ENCODE measurements around the gene NHLH1. TPM values are rescaled to one million over a fixed set of nuclear protein-coding genes. Genes with fewer than 3 reads are reported as not detected.

NHLH1 gene
- total RNA-seq, 1 experiment from 2014 or later = 0.26 TPM

GRCh38 chr1:160367516-160367900 lies 637 bp downstream of the NHLH1 start:
- Histone ChIP-seq H4K20me1 (ENCODE audit: insufficient read depth) (no peaks in the 10 kb centered on the region), H3K9me3 (ENCODE audit: insufficient read depth, low read depth) (no peaks in the 10 kb centered on the region), H3K4me3 (no peak overlapping the region), H3F3A (ENCODE audit: insufficient read depth, low read depth) (no peaks in the 10 kb centered on the region), H3K79me2 (ENCODE audit: low read depth) (no peaks in the 10 kb centered on the region), H3K9me2 (ENCODE audit: insufficient read depth) (no peaks in the 10 kb centered on the region), H3K4me1 (replicated peaks; ENCODE audit: insufficient read depth) (no peaks in the 10 kb centered on the region), H2AFZ (no peak overlapping the region), H3K27ac (no peak overlapping the region), H3K4me2 (no peak overlapping the region), H3K36me3 (ENCODE audit: low read depth) (no peaks in the 10 kb centered on the region), H3K27me3 (ENCODE audit: insufficient read depth, low read depth) (no peaks in the 10 kb centered on the region)
- TF ChIP-seq, protein P1, sequence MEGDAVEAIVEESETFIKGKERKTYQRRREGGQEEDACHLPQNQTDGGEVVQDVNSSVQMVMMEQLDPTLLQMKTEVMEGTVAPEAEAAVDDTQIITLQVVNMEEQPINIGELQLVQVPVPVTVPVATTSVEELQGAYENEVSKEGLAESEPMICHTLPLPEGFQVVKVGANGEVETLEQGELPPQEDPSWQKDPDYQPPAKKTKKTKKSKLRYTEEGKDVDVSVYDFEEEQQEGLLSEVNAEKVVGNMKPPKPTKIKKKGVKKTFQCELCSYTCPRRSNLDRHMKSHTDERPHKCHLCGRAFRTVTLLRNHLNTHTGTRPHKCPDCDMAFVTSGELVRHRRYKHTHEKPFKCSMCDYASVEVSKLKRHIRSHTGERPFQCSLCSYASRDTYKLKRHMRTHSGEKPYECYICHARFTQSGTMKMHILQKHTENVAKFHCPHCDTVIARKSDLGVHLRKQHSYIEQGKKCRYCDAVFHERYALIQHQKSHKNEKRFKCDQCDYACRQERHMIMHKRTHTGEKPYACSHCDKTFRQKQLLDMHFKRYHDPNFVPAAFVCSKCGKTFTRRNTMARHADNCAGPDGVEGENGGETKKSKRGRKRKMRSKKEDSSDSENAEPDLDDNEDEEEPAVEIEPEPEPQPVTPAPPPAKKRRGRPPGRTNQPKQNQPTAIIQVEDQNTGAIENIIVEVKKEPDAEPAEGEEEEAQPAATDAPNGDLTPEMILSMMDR (conservative IDR thresholded peaks at IDR 0.05) = no peak
- ChIA-PET POLR2A (ENCODE audit: unreplicated experiment) (no interaction called here), CTCF (no interaction called here)
- BruUV-seq (replicated peaks) = no TSS peak
- intact Hi-C loops (cut with micrococcal nuclease; ENCODE audit: unreplicated experiment) = no loop called here
- DNase-seq = no peak

DNA sequence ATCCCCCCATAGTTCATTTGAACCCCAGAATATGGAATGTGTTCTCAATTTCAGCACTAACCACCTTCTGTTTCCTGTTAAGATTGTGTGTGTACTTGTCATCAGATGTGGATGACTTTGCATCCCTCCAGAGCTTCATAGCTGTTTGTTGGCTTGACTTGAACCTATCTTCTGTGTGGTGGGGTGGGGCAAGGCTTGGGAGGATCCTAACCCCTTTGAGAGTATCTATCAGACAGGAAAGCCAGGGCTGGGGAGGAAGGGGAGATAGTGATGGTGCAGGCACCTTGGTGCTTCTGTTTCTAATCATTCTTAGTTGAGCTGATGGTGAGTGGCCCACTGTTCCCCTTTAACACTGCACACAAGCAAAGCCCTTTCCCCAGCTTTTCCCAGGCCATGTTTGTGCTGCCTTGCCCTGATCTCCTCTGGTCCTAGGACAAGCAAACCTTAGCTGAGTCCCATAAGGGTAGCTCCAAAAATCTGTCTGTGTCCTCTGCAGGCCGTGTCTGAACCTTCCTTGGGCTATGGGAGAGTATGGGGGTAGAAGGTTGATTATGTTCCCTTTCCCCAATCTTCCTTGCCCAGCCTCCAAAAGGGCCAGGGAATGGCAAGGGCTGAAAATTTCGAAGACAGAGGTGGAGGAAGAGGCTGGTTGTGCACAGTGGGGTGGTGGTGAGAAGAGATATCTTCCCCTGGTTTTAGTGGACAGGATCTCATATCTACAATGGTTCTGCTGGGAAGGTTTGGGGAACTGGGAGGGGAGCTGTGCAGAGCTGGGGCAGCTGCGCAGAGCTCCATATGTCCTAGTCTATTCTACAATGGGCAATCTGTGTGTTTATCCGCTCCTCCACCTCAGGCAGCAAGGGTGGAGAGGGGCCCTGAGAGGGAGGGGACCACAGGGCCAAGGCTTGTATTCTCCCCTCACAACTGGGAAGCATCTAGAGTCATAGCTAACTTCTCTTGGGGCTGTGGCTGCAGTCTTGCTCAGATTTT lies 1.4 kb downstream of the NHLH1 start:
- CTCF ChIA-PET = no interaction called here
- Histone ChIP-seq H3K4me2 (no peak overlapping the region), H3K27me3 (ENCODE audit: insufficient read depth, low read depth) (no peaks in the 10 kb centered on the region), H3K79me2 (ENCODE audit: low read depth) (no peaks in the 10 kb centered on the region), H3K4me3 (no peak overlapping the region), H3F3A (ENCODE audit: insufficient read depth, low read depth) (no peaks in the 10 kb centered on the region), H4K20me1 (ENCODE audit: insufficient read depth) (no peaks in the 10 kb centered on the region), H3K27ac (no peak overlapping the region), H3K9me3 (ENCODE audit: insufficient read depth, low read depth) (no peaks in the 10 kb centered on the region), H3K4me1 (replicated peaks; ENCODE audit: insufficient read depth) (no peaks in the 10 kb centered on the region), H2AFZ (no peak overlapping the region), H3K9me2 (ENCODE audit: insufficient read depth) (no peaks in the 10 kb centered on the region), H3K36me3 (ENCODE audit: low read depth) (no peaks in the 10 kb centered on the region)
- POLR2A ChIA-PET (ENCODE audit: unreplicated experiment) = no interaction called here
- DNase-seq = no peak
- no TSS peak for BruUV-seq (replicated peaks)
- intact Hi-C loops (cut with micrococcal nuclease; ENCODE audit: unreplicated experiment) = no loop called here
- TF ChIP-seq, protein P1 (conservative IDR thresholded peaks at IDR 0.05) = no peak
- no peak for TF ChIP-seq EZH2 (IDR thresholded peaks at IDR 0.05; ENCODE audit: low read depth)

- Histone ChIP-seq H2AFZ (no peak overlapping the region), H3K9me3 (ENCODE audit: insufficient read depth, low read depth) (no peaks in the 10 kb centered on the region), H3K9me2 (ENCODE audit: insufficient read depth) (no peaks in the 10 kb centered on the region), H3K79me2 (ENCODE audit: low read depth) (no peaks in the 10 kb centered on the region), H3K27me3 (ENCODE audit: insufficient read depth, low read depth) (no peaks in the 10 kb centered on the region), H3K4me1 (replicated peaks; ENCODE audit: insufficient read depth) (no peaks in the 10 kb centered on the region), H3K4me3 (no peak overlapping the region), H3K36me3 (ENCODE audit: low read depth) (no peaks in the 10 kb centered on the region), H3K4me2 (no peak overlapping the region), H4K20me1 (ENCODE audit: insufficient read depth) (no peaks in the 10 kb centered on the region), H3K27ac (no peak overlapping the region), H3F3A (ENCODE audit: insufficient read depth, low read depth) (peaks cover under 1% of the 10 kb centered on the region; the same call in 1 of the 2 replicates)
- POLR2A ChIA-PET (ENCODE audit: unreplicated experiment) = no interaction called here
- DNase-seq = no peak
- BruUV-seq (replicated peaks) = no TSS peak
- intact Hi-C loops (cut with micrococcal nuclease; ENCODE audit: unreplicated experiment) = no loop called here
- TF ChIP-seq EZH2 (IDR thresholded peaks at IDR 0.05; ENCODE audit: low read depth) = no peak
- TF ChIP-seq, protein P1 (conservative IDR thresholded peaks at IDR 0.05) = no peak
- CTCF ChIA-PET = no interaction called here
Measured at GRCh38 chr1:160369087-160369486, 2.2 kb downstream of the NHLH1 start.

Data from PC-9 (cell line).